Breast epithelium (tissue), 4 donors: Measurements from ENCODE around the gene POT1. TPM values are rescaled to one million over a fixed set of nuclear protein-coding genes. Genes with fewer than 3 reads are reported as not detected.
A peak's percentile ranks its signal among the peaks of the same experiment; 100 is the strongest.
"Not testable (repeated sequence)": the region's sequence is repeated elsewhere in the genome, so short reads cannot be mapped to it uniquely, and the experiment has no call there.

Experiments
- DNase-seq, 2 donors: peaks; one replicate each; pipeline ENCODE4 v3.0.0-alpha.2; 2019; ENCODE audit warnings: low spot score in 2 of 2
- H3K27ac ChIP-seq, 2 donors: fragments of 200-600 bp; sonication (generic) in 1 of 2; one replicate each; pipeline ENCODE4 v1.5.1; 2016 to 2019; ENCODE audit warnings: mild to moderate bottlenecking in 1 of 2
- H3K27me3 ChIP-seq, 2 donors: fragments of 200-600 bp; sonication (generic) in 1 of 2; one replicate each; pipeline versions ENCODE4 v1.5.1 to v1.6.0; 2017 to 2019; ENCODE audit warnings: control low read depth in 1 of 2, mild to moderate bottlenecking in 1 of 2
- H3K36me3 ChIP-seq: fragments of 200-600 bp; one replicate; pipeline ENCODE4 v1.5.1; 2019
- H3K4me1 ChIP-seq, 2 donors: fragments of 200-600 bp; sonication (generic); one replicate each; pipeline ENCODE4 v1.5.1; 2016 to 2019; ENCODE audit warnings: control low read depth in 1 of 2
- H3K4me3 ChIP-seq, 3 donors: fragments of 200-600 bp; sonication (generic); 1 replicate in 2 of 3; 2 replicates in 1 of 3; pipeline ENCODE4 v1.5.1; 2016 to 2019; ENCODE audit warnings: mild to moderate bottlenecking in 3 of 3, moderate library complexity in 2 of 3
- H3K9me3 ChIP-seq, 2 donors: fragments of 200-600 bp; sonication (generic) in 1 of 2; one replicate each; pipeline ENCODE4 v1.5.1; 2016 to 2019; ENCODE audit warnings: control low read depth in 1 of 2
- CTCF ChIP-seq, 3 donors: fragments of 450-650 bp; IDR thresholded peaks; one replicate each; pipeline ENCODE4 v1.5.1; 2016 to 2017; ENCODE audit warnings: antibody characterized with exemption in 3 of 3, mild to moderate bottlenecking in 3 of 3, moderate library complexity in 3 of 3
- POLR2A ChIP-seq: fragments of 450-650 bp; IDR thresholded peaks from one replicate; pipeline ENCODE4 v1.6.1; 2016; ENCODE audit warnings: antibody characterized with exemption, mild to moderate bottlenecking, moderate library complexity
- POLR2AphosphoS5 ChIP-seq, 3 donors: sonication (generic); formaldehyde crosslinking; IDR thresholded peaks; one replicate each; pipeline ENCODE4 v1.6.1; 2017; ENCODE audit warnings: antibody characterized with exemption in 3 of 3
- intact Hi-C: fragments of 100-400 bp; cut with DNase I; formaldehyde crosslinking; loops from one replicate; pipeline ENCODE4 v1.15.1; 2023; ENCODE audit warnings: low total_unique reads
- total RNA-seq, 3 donors: library from RNA; depleted of rRNA; stranded (reverse); fragments of >200 nt; gene quantifications; one replicate each; pipeline ENCODE4 v1.1.0, GENCODE V29; 2016

Gene POT1
- 10 to 100 TPM; 19.7 to 43.6 (median 35.1) TPM for total RNA-seq

GRCh38 chr7:124929467-124930172 is at the start of gene POT1:
Gene POT1, minus strand, starts transcription at chr7:124929825. Its CDS starts 32,652 bp downstream, at chr7:124897173.
- Histone ChIP-seq H3K27me3 (no peaks in the 10 kb centered on the region), H3K9me3 (no peaks in the 10 kb centered on the region), H3K4me1 (no peaks in the 10 kb centered on the region), H3K4me3 (peak within 1 kb of the TSS; percentile 55 to 69 (median 66)), H3K36me3 (no peaks in the 10 kb centered on the region), H3K27ac (peak within 1 kb of the TSS; percentile 86 to 89)
- peak; percentile 96 to 98 for DNase-seq
- intact Hi-C loops = no loop called here
- TF ChIP-seq POLR2A (no peak), CTCF (IDR thresholded peaks at IDR 0.05) (peak in 1 of 3 donors; percentile 19), POLR2AphosphoS5 (IDR thresholded peaks at IDR 0.05) (peak in 2 of 3 donors; percentile 53 to 69)

GRCh38 chr7:124975131-124975530 is 45.5 kb upstream of the POT1 start:
- H3K4me3 ChIP-seq, intact Hi-C loops, H3K27me3 ChIP-seq, H3K9me3 ChIP-seq, H3K4me1 ChIP-seq, H3K36me3 ChIP-seq, DNase-seq, H3K27ac ChIP-seq: not testable (repeated sequence)

GRCh38 chr7:124965553-124965952 is 35.9 kb upstream of the POT1 start:
- H3K27me3 ChIP-seq = no peaks in the 10 kb centered on the region
- no peak overlapping the region for H3K4me3 ChIP-seq
- DNase-seq = no peak
- TF ChIP-seq CTCF (IDR thresholded peaks at IDR 0.05) (no peak), POLR2AphosphoS5 (IDR thresholded peaks at IDR 0.05) (no peak), POLR2A (no peak)
- no peaks in the 10 kb centered on the region for H3K4me1 ChIP-seq
- H3K36me3 ChIP-seq = no peaks in the 10 kb centered on the region
- no peaks in the 10 kb centered on the region for H3K9me3 ChIP-seq
- intact Hi-C loops = no loop called here
- H3K27ac ChIP-seq = no peak overlapping the region

GRCh38 chr7:124959676-124960075 is 30.1 kb upstream of the POT1 start:
- no peaks in the 10 kb centered on the region for H3K4me1 ChIP-seq
- H3K27ac ChIP-seq = no peak overlapping the region
- intact Hi-C loops = no loop called here
- DNase-seq = no peak
- H3K9me3 ChIP-seq = peaks cover 8 to 13% of the 10 kb centered on the region in 2 donors
- H3K36me3 ChIP-seq = no peaks in the 10 kb centered on the region
- no peak for TF ChIP-seq POLR2AphosphoS5 (IDR thresholded peaks at IDR 0.05)
- no peak for TF ChIP-seq POLR2A
- no peak for TF ChIP-seq CTCF (IDR thresholded peaks at IDR 0.05)
- no peaks in the 10 kb centered on the region for H3K27me3 ChIP-seq
- no peak overlapping the region for H3K4me3 ChIP-seq

GRCh38 chr7:124957952-124958351 is 28.3 kb upstream of the POT1 start:
- H3K4me3 ChIP-seq, H3K27me3 ChIP-seq, H3K27ac ChIP-seq, H3K36me3 ChIP-seq, intact Hi-C loops, H3K4me1 ChIP-seq, DNase-seq: not testable (repeated sequence)
- H3K9me3 ChIP-seq = peaks cover 8 to 13% of the 10 kb centered on the region in 2 donors

- H3K36me3 ChIP-seq = no peaks in the 10 kb centered on the region
- H3K4me1 ChIP-seq = no peaks in the 10 kb centered on the region
- DNase-seq = no peak
- intact Hi-C loops = no loop called here
- no peak for TF ChIP-seq POLR2A
- TF ChIP-seq POLR2AphosphoS5 (IDR thresholded peaks at IDR 0.05) = no peak
- TF ChIP-seq CTCF (IDR thresholded peaks at IDR 0.05) = no peak
- H3K27ac ChIP-seq = no peak overlapping the region
- H3K9me3 ChIP-seq = peaks cover 8 to 13% of the 10 kb centered on the region in 2 donors
- H3K27me3 ChIP-seq = no peaks in the 10 kb centered on the region
- no peak overlapping the region for H3K4me3 ChIP-seq
Measured at GRCh38 chr7:124956160-124956559, 26.5 kb upstream of the POT1 start.
